ENCODE measurements around the gene RABGEF1.
"Not testable (repeated sequence)": the region's sequence is repeated elsewhere in the genome, so short reads cannot be mapped to it uniquely, and the experiment has no call there.

Gene RABGEF1

DNA sequence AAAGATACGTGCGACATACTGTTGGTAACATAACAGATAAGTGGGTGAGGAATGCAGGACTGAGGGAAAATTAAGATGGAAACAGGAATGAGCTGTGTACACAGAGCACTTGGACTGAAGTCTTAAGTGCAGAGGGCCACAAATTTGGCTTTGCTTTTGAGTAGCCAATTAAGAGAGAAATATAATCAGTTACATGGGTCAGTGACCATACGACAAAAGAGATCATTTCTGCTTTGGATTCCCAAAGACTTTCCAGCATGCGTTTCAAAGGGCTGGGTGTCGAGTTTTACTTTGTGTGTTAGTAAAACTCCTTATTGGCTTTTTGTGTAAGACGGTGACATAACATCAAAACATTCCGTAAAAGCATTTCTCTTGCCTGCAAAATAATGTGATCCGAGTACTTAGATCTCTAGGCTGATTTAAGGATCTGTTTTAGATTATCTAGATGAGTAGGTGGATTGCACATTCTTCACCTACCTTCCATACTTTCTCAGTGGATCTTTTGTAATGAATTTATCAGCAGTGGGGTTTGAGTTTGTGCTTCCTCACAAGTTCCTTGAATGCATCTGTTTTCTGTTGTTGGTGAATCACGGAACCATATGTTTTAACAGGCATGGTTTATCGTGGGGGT lies 7.5 kb downstream of the RABGEF1 start:
- POLR2A ChIA-PET = no interaction called here
- CTCF ChIA-PET = no interaction called here
- no peak for TF ChIP-seq ELF4 (IDR thresholded peaks at IDR 0.05)
- DNase-seq (ENCODE audit: extremely low spot score) = no peak

- TF ChIP-seq FOXA1 (IDR thresholded peaks at IDR 0.05) = no peak
- no peak for TF ChIP-seq ARNT (IDR thresholded peaks at IDR 0.05)
- TF ChIP-seq FOXM1 (IDR thresholded peaks at IDR 0.05; ENCODE audit: borderline replicate concordance) = no peak
- TF ChIP-seq BHLHE40 (IDR thresholded peaks at IDR 0.05; ENCODE audit: borderline replicate concordance) = no peak
- no peak for TF ChIP-seq ELF4 (IDR thresholded peaks at IDR 0.05)
- TF ChIP-seq FOXK2 (IDR thresholded peaks at IDR 0.05) = no peak
- no peak for TF ChIP-seq SP1 (IDR thresholded peaks at IDR 0.05)
- TF ChIP-seq CTBP1 (IDR thresholded peaks at IDR 0.05; ENCODE audit: borderline replicate concordance) = no peak
- no peak for TF ChIP-seq TARDBP (IDR thresholded peaks at IDR 0.05)
- TF ChIP-seq LEF1 (IDR thresholded peaks at IDR 0.05; ENCODE audit: borderline replicate concordance) = no peak
- TF ChIP-seq PKNOX1 (IDR thresholded peaks at IDR 0.05) = no peak
- TF ChIP-seq NFRKB (IDR thresholded peaks at IDR 0.05) = no peak
- TF ChIP-seq HDGF (IDR thresholded peaks at IDR 0.05; ENCODE audit: borderline replicate concordance) = no peak
- TF ChIP-seq L3MBTL2 (conservative IDR thresholded peaks at IDR 0.05) = no peak
- no peak for TF ChIP-seq SUZ12 (IDR thresholded peaks at IDR 0.05)
- TF ChIP-seq ZNF384 (IDR thresholded peaks at IDR 0.05) = no peak
- CTCF ChIA-PET = no interaction called here
- no peak for DNase-seq (ENCODE audit: extremely low spot score)
- POLR2A ChIA-PET = no interaction called here
These were observed 8.3 kb downstream of the RABGEF1 start for GRCh38 chr7:66748791-66749190.

- ChIA-PET CTCF (no interaction called here), POLR2A (no interaction called here)
- TF ChIP-seq FOXA1 (IDR thresholded peaks at IDR 0.05) (no peak), FOXM1 (IDR thresholded peaks at IDR 0.05; ENCODE audit: borderline replicate concordance) (no peak), BHLHE40 (IDR thresholded peaks at IDR 0.05; ENCODE audit: borderline replicate concordance) (no peak), HDGF (IDR thresholded peaks at IDR 0.05; ENCODE audit: borderline replicate concordance) (no peak), FOXK2 (IDR thresholded peaks at IDR 0.05) (no peak), L3MBTL2 (conservative IDR thresholded peaks at IDR 0.05) (no peak), PKNOX1 (IDR thresholded peaks at IDR 0.05) (no peak), ELF4 (IDR thresholded peaks at IDR 0.05) (no peak), ZNF384 (IDR thresholded peaks at IDR 0.05) (no peak), NFRKB (IDR thresholded peaks at IDR 0.05) (no peak), ARNT (IDR thresholded peaks at IDR 0.05) (no peak), SUZ12 (IDR thresholded peaks at IDR 0.05) (no peak), TARDBP (IDR thresholded peaks at IDR 0.05) (no peak)
- DNase-seq (ENCODE audit: extremely low spot score) = no peak
These were observed 11.4 kb downstream of the RABGEF1 start for GRCh38 chr7:66751945-66752344.

DNA sequence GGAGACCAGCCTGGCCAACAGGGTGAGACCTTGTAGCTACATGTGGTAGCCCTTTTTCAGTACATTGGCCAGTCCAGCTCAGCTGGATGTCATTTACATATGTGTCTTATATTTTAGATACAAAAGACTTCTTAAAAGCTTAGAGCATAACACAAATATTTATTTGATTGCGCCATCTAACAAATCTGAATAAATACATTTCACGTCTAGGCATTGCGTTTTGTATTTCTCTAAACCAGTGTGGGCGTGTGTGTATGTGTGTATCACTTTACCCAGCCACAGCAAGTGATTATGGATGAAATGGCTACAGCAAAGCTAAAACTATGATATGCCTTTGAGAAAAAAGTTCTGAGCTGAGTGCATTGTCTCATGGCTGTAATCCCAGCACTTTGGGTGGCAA lies 14.0 kb downstream of the RABGEF1 start:
- TF ChIP-seq TARDBP (IDR thresholded peaks at IDR 0.05) = no peak
- TF ChIP-seq FOXK2 (IDR thresholded peaks at IDR 0.05) = no peak
- TF ChIP-seq HDGF (IDR thresholded peaks at IDR 0.05; ENCODE audit: borderline replicate concordance) = no peak
- no peak for TF ChIP-seq FOXA1 (IDR thresholded peaks at IDR 0.05)
- no peak for TF ChIP-seq BHLHE40 (IDR thresholded peaks at IDR 0.05; ENCODE audit: borderline replicate concordance)
- TF ChIP-seq PKNOX1 (IDR thresholded peaks at IDR 0.05) = no peak
- TF ChIP-seq SP1 (IDR thresholded peaks at IDR 0.05) = no peak
- TF ChIP-seq ELF4 (IDR thresholded peaks at IDR 0.05) = no peak
- no peak for TF ChIP-seq FOXM1 (IDR thresholded peaks at IDR 0.05; ENCODE audit: borderline replicate concordance)
- no peak for TF ChIP-seq LEF1 (IDR thresholded peaks at IDR 0.05; ENCODE audit: borderline replicate concordance)
- no peak for TF ChIP-seq L3MBTL2 (conservative IDR thresholded peaks at IDR 0.05)
- no peak for TF ChIP-seq ZNF384 (IDR thresholded peaks at IDR 0.05)
- no peak for TF ChIP-seq SUZ12 (IDR thresholded peaks at IDR 0.05)
- TF ChIP-seq CTBP1 (IDR thresholded peaks at IDR 0.05; ENCODE audit: borderline replicate concordance) = no peak
- TF ChIP-seq NFRKB (IDR thresholded peaks at IDR 0.05) = no peak
- ChIA-PET POLR2A (interaction anchor here (1.0 kb wide), 1 partner anchor 90 kb away, joined by 3 read pairs; no protein-coding TSS in a partner anchor), CTCF (no interaction called here)
- no peak for DNase-seq (ENCODE audit: extremely low spot score)

- POLR2A ChIA-PET = interaction anchor here (1.0 kb wide), 1 partner anchor 90 kb away, joined by 3 read pairs; no protein-coding TSS in a partner anchor
- CTCF ChIA-PET; DNase-seq (ENCODE audit: extremely low spot score): not testable (repeated sequence)
These were observed 14.5 kb downstream of the RABGEF1 start for GRCh38 chr7:66755059-66755458.

DNA sequence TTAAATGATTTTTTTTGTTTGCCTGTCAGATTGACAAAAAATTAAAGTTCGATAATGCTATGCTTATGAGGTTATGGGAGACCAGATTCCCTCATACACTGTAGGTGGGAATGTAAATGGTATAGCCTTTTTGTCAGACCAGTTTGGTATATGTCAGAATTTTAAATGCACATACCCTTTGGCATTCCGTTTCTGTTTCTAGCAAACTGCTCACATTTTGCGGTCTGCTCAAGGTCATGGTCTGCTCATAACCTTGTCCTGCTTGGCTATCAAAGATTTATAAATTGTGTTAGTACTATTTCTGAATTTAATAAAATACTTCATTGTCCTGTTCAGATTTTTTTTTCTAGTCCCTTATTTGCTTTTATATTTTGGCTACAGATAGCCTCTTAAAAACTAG lies 15.7 kb downstream of the RABGEF1 start:
- CTCF ChIA-PET; DNase-seq (ENCODE audit: extremely low spot score); POLR2A ChIA-PET: not testable (repeated sequence)

DNA sequence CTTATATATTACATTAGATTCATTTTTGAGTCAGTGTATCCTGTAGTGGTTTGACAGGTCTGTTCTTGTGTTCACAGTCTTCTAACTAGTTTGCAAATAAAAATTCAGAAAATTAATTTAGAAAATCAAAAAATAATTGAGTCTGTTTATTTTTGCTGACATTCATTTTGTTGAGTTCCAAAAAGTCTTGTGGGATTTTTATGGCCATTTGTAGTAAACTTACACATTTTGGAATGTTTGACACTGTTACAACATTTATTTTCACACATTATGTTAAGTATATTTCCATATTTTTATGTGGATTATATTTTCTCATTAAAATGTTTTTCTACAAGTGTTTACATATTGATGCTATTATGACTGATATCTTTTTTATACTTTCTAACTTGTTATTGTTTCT lies 16.4 kb downstream of the RABGEF1 start:
- no peak for TF ChIP-seq ELF4 (IDR thresholded peaks at IDR 0.05)
- DNase-seq (ENCODE audit: extremely low spot score) = no peak
- ChIA-PET POLR2A (interaction anchor here (1.0 kb wide), 1 partner anchor 9 kb away, joined by 3 read pairs; no protein-coding TSS in a partner anchor), CTCF (interaction anchor here (0.6 kb wide), 1 partner anchor 18 kb away, joined by 3 read pairs; no protein-coding TSS in a partner anchor)

Data from HEK293T (cell line).